Uterus (tissue), 4 donors: ENCODE measurements around the gene DAPK2. TPM values are rescaled to one million over a fixed set of nuclear protein-coding genes. Genes with fewer than 3 reads are reported as not detected.
A peak's percentile ranks its signal among the peaks of the same experiment; 100 is the strongest.

Experiments used
- DNase-seq, 2 donors: peaks; one replicate each; pipeline ENCODE4 v3.0.0-alpha.2; 2019 to 2020
- H3K27ac ChIP-seq, 2 donors: fragments of 200-600 bp; sonication (generic); 1 replicate in 1 of 2; 2 replicates in 1 of 2; pipeline ENCODE4 v1.5.1; 2016 to 2018
- H3K27me3 ChIP-seq, 2 donors: fragments of 200-600 bp; sonication (generic); one replicate each; pipeline ENCODE4 v1.5.1; 2018 to 2019; ENCODE audit warnings: control low read depth in 1 of 2
- H3K36me3 ChIP-seq, 2 donors: fragments of 200-600 bp; sonication (generic); one replicate each; pipeline ENCODE4 v1.5.1; 2019; ENCODE audit warnings: control low read depth in 1 of 2
- H3K4me1 ChIP-seq, 2 donors: fragments of 200-600 bp; sonication (generic); one replicate each; pipeline ENCODE4 v1.5.1; 2018 to 2019; ENCODE audit warnings: control low read depth in 1 of 2
- H3K4me3 ChIP-seq, 2 donors: fragments of 200-600 bp; sonication (generic); 1 replicate in 1 of 2; 2 replicates in 1 of 2; pipeline ENCODE4 v1.5.1; 2018 to 2019; ENCODE audit warnings: mild to moderate bottlenecking in 1 of 2
- H3K9me3 ChIP-seq, 2 donors: fragments of 200-600 bp; sonication (generic); one replicate each; pipeline ENCODE4 v1.5.1; 2019; ENCODE audit warnings: control low read depth in 1 of 2
- POLR2A ChIP-seq, 2 donors: fragments of 450-650 bp; IDR thresholded peaks; one replicate each; pipeline ENCODE4 v1.6.1; 2016; ENCODE audit warnings: antibody characterized with exemption in 2 of 2, mild to moderate bottlenecking in 1 of 2, moderate library complexity in 1 of 2
- intact Hi-C: fragments of 100-400 bp; cut with DNase I; formaldehyde crosslinking; loops from one replicate; pipeline ENCODE4 v1.15.1; 2023; ENCODE audit warnings: low total_unique reads
- total RNA-seq, 4 donors: library from RNA; depleted of rRNA in 3 of 4; stranded (reverse); fragments of >200 nt in 3 of 4; gene quantifications; one replicate each; pipeline versions ENCODE4 v1.1.0 to v1.2.4, GENCODE V29; 2014 to 2023
- TF ChIP-seq, protein P1 (sequence below), 4 experiments: fragments of 200-600 bp in 2 of 4; fragments of 450-650 bp in 2 of 4; sonication (generic) in 2 of 4; IDR thresholded peaks; one replicate each; pipeline ENCODE4 v1.5.1; 2016 to 2019; ENCODE audit warnings: antibody characterized with exemption in 4 of 4, mild to moderate bottlenecking in 2 of 4, moderate library complexity in 1 of 4
- donor health status: DM: yes; HTN: yes; CAD: no.

The DAPK2 gene
- total RNA-seq, 4 donors from 2014 or later, result 0.88 to 5.3 (median 1.4) TPM

DNA sequence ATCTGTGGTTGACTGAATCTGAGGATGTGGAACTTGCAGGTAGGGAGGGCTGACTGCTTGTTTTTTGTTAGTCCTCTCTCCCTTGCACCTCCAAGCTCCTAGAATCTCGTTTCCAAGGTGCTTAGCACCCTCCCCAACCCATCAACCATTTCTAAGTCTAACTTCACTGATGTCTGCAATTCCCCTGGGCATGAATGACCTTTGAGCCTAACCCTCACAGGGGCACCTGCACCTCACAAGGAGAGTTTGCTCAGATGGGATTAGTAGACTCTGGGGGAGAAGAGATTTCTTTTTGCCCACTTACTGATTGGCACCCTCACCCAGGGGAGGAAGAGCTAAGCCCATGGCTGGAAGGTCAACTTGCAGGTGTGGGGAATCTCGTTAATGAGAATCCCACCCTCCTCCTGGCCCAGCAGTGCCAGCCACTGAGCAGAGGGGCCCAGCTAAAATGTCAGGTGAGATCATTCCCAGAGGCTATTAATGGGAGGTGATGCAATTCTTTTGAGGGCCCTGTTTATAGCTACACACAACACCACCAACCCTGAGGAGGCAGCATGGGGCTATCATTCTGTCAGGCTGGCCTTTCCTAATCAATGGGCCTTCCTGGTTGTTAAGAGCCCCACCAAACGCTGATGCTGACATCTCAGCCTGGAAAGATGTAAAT is 130.9 kb downstream of the DAPK2 start:
- Histone ChIP-seq H3K4me1 (no peaks in the 10 kb centered on the region), H3K27me3 (no peaks in the 10 kb centered on the region), H3K27ac (peak overlapping the region; percentile 56 to 68), H3K36me3 (no peaks in the 10 kb centered on the region), H3K4me3 (no peak overlapping the region), H3K9me3 (no peaks in the 10 kb centered on the region)
- DNase-seq, result no peak
- TF ChIP-seq, protein P1, sequence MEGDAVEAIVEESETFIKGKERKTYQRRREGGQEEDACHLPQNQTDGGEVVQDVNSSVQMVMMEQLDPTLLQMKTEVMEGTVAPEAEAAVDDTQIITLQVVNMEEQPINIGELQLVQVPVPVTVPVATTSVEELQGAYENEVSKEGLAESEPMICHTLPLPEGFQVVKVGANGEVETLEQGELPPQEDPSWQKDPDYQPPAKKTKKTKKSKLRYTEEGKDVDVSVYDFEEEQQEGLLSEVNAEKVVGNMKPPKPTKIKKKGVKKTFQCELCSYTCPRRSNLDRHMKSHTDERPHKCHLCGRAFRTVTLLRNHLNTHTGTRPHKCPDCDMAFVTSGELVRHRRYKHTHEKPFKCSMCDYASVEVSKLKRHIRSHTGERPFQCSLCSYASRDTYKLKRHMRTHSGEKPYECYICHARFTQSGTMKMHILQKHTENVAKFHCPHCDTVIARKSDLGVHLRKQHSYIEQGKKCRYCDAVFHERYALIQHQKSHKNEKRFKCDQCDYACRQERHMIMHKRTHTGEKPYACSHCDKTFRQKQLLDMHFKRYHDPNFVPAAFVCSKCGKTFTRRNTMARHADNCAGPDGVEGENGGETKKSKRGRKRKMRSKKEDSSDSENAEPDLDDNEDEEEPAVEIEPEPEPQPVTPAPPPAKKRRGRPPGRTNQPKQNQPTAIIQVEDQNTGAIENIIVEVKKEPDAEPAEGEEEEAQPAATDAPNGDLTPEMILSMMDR (IDR thresholded peaks at IDR 0.05), result no peak
- no peak for TF ChIP-seq POLR2A (IDR thresholded peaks at IDR 0.05)
- intact Hi-C loops, result no loop called here

DNA sequence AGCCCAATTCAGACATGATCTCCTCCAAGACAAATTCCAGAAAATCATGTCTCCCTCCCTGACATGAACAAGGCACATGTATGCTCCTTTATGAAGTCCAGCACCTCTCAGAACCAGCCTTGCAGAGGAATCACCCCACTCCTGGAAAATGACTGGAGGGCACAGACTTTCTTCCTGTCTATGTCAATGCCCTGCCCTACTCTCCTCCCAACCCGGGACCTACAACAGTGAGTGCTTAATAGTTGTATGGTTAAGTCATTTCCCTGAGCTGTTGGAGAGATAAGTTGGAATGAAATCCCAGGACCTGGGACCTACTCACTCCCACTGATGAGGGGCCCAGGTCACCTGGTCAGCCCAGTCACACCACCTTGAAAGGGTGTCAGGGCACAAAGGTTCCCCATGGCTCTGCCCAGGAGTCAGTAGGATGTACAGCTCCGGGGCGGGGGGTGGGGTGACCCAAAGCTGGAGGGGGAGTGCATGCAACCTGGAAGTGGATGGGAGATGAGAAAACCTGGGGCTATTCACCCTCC is 132.4 kb downstream of the DAPK2 start:
- DNase-seq, result no peak
- Histone ChIP-seq H3K4me1 (no peaks in the 10 kb centered on the region), H3K36me3 (no peaks in the 10 kb centered on the region), H3K4me3 (no peak overlapping the region), H3K27ac (no peak overlapping the region), H3K27me3 (no peaks in the 10 kb centered on the region), H3K9me3 (no peaks in the 10 kb centered on the region)
- TF ChIP-seq, protein P1 (IDR thresholded peaks at IDR 0.05), result no peak
- intact Hi-C loops, result no loop called here

DNA sequence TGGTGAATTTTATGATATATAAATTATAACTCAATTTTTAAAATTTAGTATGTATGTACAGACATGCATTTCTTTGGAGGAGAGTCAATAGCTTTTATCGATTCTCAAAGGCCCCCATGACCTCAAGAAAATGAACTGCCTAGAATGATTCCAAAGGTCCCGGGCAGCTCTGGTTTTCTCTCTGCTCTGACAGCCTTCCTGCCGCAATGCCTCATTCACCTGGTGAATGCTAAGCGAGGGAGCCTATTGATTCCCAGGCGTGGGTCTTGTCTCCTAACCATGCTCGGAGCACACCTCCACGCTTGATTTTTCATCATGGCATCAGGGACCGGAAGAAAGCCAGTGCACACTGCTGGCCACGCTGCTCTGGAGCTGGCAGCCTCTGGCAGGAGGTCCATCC is 132.9 kb downstream of the DAPK2 start:
- intact Hi-C loops, result no loop called here
- no peak overlapping the region for H3K4me3 ChIP-seq
- H3K4me1 ChIP-seq, result no peaks in the 10 kb centered on the region
- DNase-seq, result no peak
- H3K36me3 ChIP-seq, result no peaks in the 10 kb centered on the region
- H3K9me3 ChIP-seq, result no peaks in the 10 kb centered on the region
- H3K27ac ChIP-seq, result no peak overlapping the region
- TF ChIP-seq POLR2A (IDR thresholded peaks at IDR 0.05), result no peak
- TF ChIP-seq, protein P1 (IDR thresholded peaks at IDR 0.05), result no peak
- H3K27me3 ChIP-seq, result no peaks in the 10 kb centered on the region

DNA sequence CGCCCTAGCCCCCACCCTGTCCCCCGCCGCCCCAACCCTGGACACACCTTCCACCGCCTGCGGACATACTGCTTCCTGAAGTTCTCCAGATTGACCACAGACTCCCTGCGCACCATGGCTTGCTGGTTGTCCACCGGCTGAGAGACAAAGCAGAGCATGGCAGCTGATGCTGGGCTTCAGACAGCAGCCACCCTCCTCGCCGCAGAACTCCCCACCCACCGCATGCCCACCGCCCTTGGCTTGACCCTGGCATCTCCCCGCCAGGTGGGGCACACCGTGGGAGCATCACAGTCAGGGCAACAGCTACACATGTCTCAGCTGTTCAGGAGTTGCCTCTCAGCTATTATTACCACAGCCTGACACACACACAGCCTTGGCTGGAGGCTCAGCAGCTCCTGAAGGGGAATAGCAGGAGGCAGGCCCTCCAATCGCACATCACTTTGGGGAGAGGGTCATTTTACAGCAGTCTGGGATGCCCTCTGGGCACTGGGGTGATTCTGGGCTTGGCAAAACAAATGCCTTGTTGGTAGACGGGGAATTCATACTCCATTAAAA is 134.1 kb downstream of the DAPK2 start:
- H3K4me3 ChIP-seq, result no peak overlapping the region
- no peaks in the 10 kb centered on the region for H3K36me3 ChIP-seq
- intact Hi-C loops, result no loop called here
- no peaks in the 10 kb centered on the region for H3K4me1 ChIP-seq
- DNase-seq, result no peak
- no peaks in the 10 kb centered on the region for H3K9me3 ChIP-seq
- no peak overlapping the region for H3K27ac ChIP-seq
- no peaks in the 10 kb centered on the region for H3K27me3 ChIP-seq
- TF ChIP-seq, protein P1 (IDR thresholded peaks at IDR 0.05), result no peak
- no peak for TF ChIP-seq POLR2A (IDR thresholded peaks at IDR 0.05)

DNA sequence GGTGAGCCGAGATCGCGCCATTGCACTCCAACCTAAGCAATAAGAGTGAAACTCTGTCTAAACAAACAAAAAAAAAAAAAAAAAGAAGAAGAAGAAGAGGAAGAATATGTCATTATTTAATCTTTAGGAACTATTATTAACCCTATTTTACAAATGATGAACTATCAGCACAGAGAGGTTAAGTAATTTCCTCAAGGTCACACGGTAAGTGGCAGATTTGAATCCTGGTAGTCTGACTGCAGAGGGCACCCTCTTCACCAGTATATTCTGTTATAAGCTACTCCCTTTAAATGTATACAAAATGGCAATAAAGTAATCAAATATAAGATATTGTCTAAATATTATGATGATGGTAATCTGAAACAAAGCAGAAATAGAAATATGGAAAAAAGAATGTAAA is 135.1 kb downstream of the DAPK2 start:
- Histone ChIP-seq H3K27ac (no peak overlapping the region), H3K4me1 (no peaks in the 10 kb centered on the region), H3K9me3 (no peaks in the 10 kb centered on the region), H3K4me3 (no peak overlapping the region), H3K27me3 (no peaks in the 10 kb centered on the region), H3K36me3 (no peaks in the 10 kb centered on the region)
- intact Hi-C loops, result no loop called here
- DNase-seq, result no peak
- TF ChIP-seq, protein P1 (IDR thresholded peaks at IDR 0.05), result no peak
- TF ChIP-seq POLR2A (IDR thresholded peaks at IDR 0.05), result no peak
